Endothelial cell of umbilical vein (primary cell): ENCODE results near the gene ARSD. TPM values are rescaled to one million over a fixed set of nuclear protein-coding genes. Genes with fewer than 3 reads are reported as not detected.

Source experiments
- BruUV-seq: library from RNA; stranded (reverse); fragments of 400-500 nt; replicated peaks from 2 replicates; lab custom pipeline; 2021; lab: Mats Ljungman, UMichigan
- CTCF ChIA-PET: fragments of 300-600, 350-600 bp; sonication (Branson Sonifier 250); formaldehyde crosslinking; loops from one replicate; lab custom pipeline; 2021; ENCODE audit warnings: antibody characterized with exemption, inconsistent platforms; lab: Charles Lee
- POLR2A ChIA-PET: fragments of 300-600, 350-600 bp; sonication (Branson Sonifier 250); formaldehyde crosslinking; loops from one replicate; lab custom pipeline; 2021; ENCODE audit warnings: antibody characterized with exemption, inconsistent platforms; lab: Charles Lee
- DNase-seq: peaks from one replicate; pipeline ENCODE4 v3.0.0-alpha.2; 2011; ENCODE audit warnings: low read depth, low spot score
- FAIRE-seq: peaks from 2 replicates; lab custom pipeline; 2011; peaks lifted over from hg19 to GRCh38; lab: Jason Lieb, UNC
- H2AFZ ChIP-seq: 2 replicates; pipeline ENCODE4 v1.6.0; 2012; ENCODE audit warnings: low read depth, low read length, control low read depth, inconsistent platforms
- H3K27ac ChIP-seq: 2 replicates; pipeline ENCODE4 v1.5.1; 2011; ENCODE audit warnings: low read depth, mild to moderate bottlenecking, control low read depth, low read length, moderate library complexity; ENCODE audit not compliant: insufficient read depth
- H3K27me3 ChIP-seq, 2 experiments: 2 replicates each; pipeline versions ENCODE4 v1.6.0 to v1.6.1; 2011; ENCODE audit warnings: low read length in 2 of 2, mixed read lengths in 1 of 2; ENCODE audit not compliant: control insufficient read depth in 2 of 2, insufficient read depth in 2 of 2
- H3K36me3 ChIP-seq, 2 experiments: 2 replicates in 1 of 2; 3 replicates in 1 of 2; pipeline ENCODE4 v1.5.1; 2011; ENCODE audit warnings: low read length in 2 of 2, mild to moderate bottlenecking in 1 of 2, moderate library complexity in 1 of 2; ENCODE audit not compliant: control insufficient read depth in 2 of 2, insufficient read depth in 2 of 2; ENCODE audit errors: extremely low read depth in 1 of 2
- H3K4me1 ChIP-seq: 3 replicates; pipeline ENCODE4 v1.5.1; 2011; ENCODE audit warnings: mild to moderate bottlenecking, low read length; ENCODE audit not compliant: control insufficient read depth, insufficient read depth; ENCODE audit errors: extremely low read depth
- H3K4me2 ChIP-seq: 2 replicates; pipeline ENCODE4 v1.6.1; 2011; ENCODE audit warnings: low read length, control low read depth, mixed read lengths; ENCODE audit not compliant: insufficient read depth
- H3K4me3 ChIP-seq, 3 experiments: fragments of 200-600 bp in 1 of 3; sonication (generic), shearing (Covaris generic) in 1 of 3; replicated peaks in 1 of 3; 2 replicates each; pipeline ENCODE4 v1.5.1; 2011 to 2016; ENCODE audit warnings: control low read depth in 3 of 3, low read length in 3 of 3, mild to moderate bottlenecking in 2 of 3, inconsistent platforms in 1 of 3, low read depth in 1 of 3, moderate library complexity in 1 of 3; ENCODE audit not compliant: insufficient read depth in 1 of 3
- H3K79me2 ChIP-seq: 2 replicates; pipeline ENCODE4 v1.6.0; 2012; ENCODE audit warnings: low read length, inconsistent platforms; ENCODE audit not compliant: control insufficient read depth, insufficient read depth
- H3K9ac ChIP-seq: replicated peaks from 2 replicates; pipeline ENCODE3; 2011; ENCODE audit warnings: low read length, control low read depth; ENCODE audit not compliant: insufficient read depth; ENCODE audit errors: extremely low read depth
- H3K9me1 ChIP-seq: replicated peaks from 3 replicates; pipeline ENCODE4 v1.6.0; 2011; ENCODE audit warnings: mild to moderate bottlenecking, low read length; ENCODE audit not compliant: control insufficient read depth, insufficient read depth; ENCODE audit errors: extremely low read depth
- H3K9me3 ChIP-seq: replicated peaks from 2 replicates; pipeline ENCODE4 v1.5.1; 2012; ENCODE audit warnings: low read length, inconsistent platforms; ENCODE audit not compliant: control insufficient read depth, insufficient read depth
- H4K20me1 ChIP-seq: replicated peaks from 2 replicates; pipeline ENCODE3; 2011; ENCODE audit warnings: mild to moderate bottlenecking, low read length; ENCODE audit not compliant: control insufficient read depth, insufficient read depth; ENCODE audit errors: extremely low read depth
- EZH2 ChIP-seq: IDR thresholded peaks from 2 replicates; pipeline ENCODE4 v1.6.1; 2012; ENCODE audit warnings: borderline replicate concordance, low read depth, mild to moderate bottlenecking, moderate library complexity, low read length, inconsistent platforms; ENCODE audit not compliant: severe bottlenecking
- FOS ChIP-seq: IDR thresholded peaks from 2 replicates; pipeline ENCODE4 v1.6.1; 2011; ENCODE audit warnings: mild to moderate bottlenecking, low read length, moderate library complexity, borderline replicate concordance; ENCODE audit not compliant: insufficient read depth
- GATA2 ChIP-seq: IDR thresholded peaks from 2 replicates; pipeline ENCODE4 v1.7.0; 2011; ENCODE audit warnings: low read depth, mild to moderate bottlenecking, moderate library complexity, mixed read lengths, low read length; ENCODE audit not compliant: insufficient read length, insufficient read depth
- JUN ChIP-seq: IDR thresholded peaks from 2 replicates; pipeline ENCODE4 v1.6.1; 2011; ENCODE audit warnings: borderline replicate concordance, low read depth; ENCODE audit not compliant: insufficient read length, insufficient read depth
- MYC ChIP-seq: IDR thresholded peaks from one replicate; pipeline ENCODE4 v1.6.1; 2011; ENCODE audit warnings: mild to moderate bottlenecking, low read depth, low read length
- POLR2A ChIP-seq: IDR thresholded peaks from 2 replicates; pipeline ENCODE4 v1.6.1; 2012; ENCODE audit warnings: low read depth, mild to moderate bottlenecking, control low read depth, low read length
- POLR2AphosphoS5 ChIP-seq: IDR thresholded peaks from 2 replicates; pipeline ENCODE4 v1.6.1; 2012; ENCODE audit warnings: low read depth, mild to moderate bottlenecking, control low read depth, low read length, moderate library complexity; ENCODE audit not compliant: insufficient read depth
- dilution Hi-C: fragments of 300-500 bp; cut with MboI; formaldehyde crosslinking; loops from one replicate; pipeline ENCODE4 v1.15.0; 2019; ENCODE audit warnings: low sequenced_read_pairs; ENCODE audit not compliant: extremely low pct_ligation_motif_present
- intact Hi-C: fragments of 100-400 bp; cut with micrococcal nuclease; formaldehyde crosslinking; loops from one replicate; pipeline ENCODE4 v1.10.0; 2022
- polyA plus RNA-seq, 4 experiments: library from polyadenylated mRNA; depleted of rRNA in 3 of 4; stranded (reverse) in 3 of 4; unstranded in 1 of 4; fragments of >200 nt; gene quantifications; 2 replicates each; pipeline versions ENCODE4 v1.2.1 to v1.2.3, GENCODE V29; 2011 to 2012; ENCODE audit warnings: missing spikeins in 1 of 4
- total RNA-seq: library from RNA; stranded (reverse); gene quantifications from 2 replicates; pipeline ENCODE4 v1.2.3, GENCODE V29; 2021
- TF ChIP-seq, protein P1 (sequence below), 2 donors: IDR thresholded peaks; 1 replicate in 1 of 2; 2 replicates in 1 of 2; pipeline ENCODE4 v1.5.1; 2011; ENCODE audit warnings: low read length in 2 of 2, mild to moderate bottlenecking in 2 of 2, moderate library complexity in 2 of 2, control low read depth in 1 of 2, inconsistent platforms in 1 of 2, low read depth in 1 of 2; ENCODE audit not compliant: insufficient read depth in 1 of 2; ENCODE audit errors: extremely low read depth in 1 of 2
- TF ChIP-seq, protein P2 (sequence below): IDR thresholded peaks from 2 replicates; pipeline ENCODE4 v1.6.1; 2011; ENCODE audit not compliant: insufficient read depth, insufficient read length

The ARSD gene
- total and polyA plus RNA-seq, 2 donors (not counting 3 experiments of a cell fraction or from before 2014, with no cell fraction given) = 15.5 to 18.6 TPM

DNA sequence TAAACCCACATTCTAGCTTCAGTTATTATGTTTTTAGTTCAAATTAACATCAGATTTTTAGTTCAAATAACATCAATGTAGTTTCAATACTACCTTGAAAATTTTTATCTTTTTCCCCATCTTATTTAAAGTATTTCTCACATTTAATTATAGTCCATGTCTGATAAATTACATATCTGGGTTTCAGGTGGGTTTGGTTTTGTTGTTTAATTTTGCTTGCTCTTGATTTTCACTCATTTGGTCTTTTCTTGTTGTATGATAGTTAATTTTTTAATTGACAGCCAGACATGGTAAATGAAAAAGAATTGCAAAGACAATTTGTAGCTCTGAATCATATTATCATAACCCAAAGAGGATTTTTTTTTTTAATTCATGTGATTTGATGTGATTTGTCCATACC is 58.5 kb downstream of the ARSD start:
- Histone ChIP-seq H3K9ac (no peak overlapping the region), H3K27ac (no peak overlapping the region), H3K9me1 (no peaks in the 10 kb centered on the region), H3K27me3 (no peaks in the 10 kb centered on the region), H3K4me1 (no peaks in the 10 kb centered on the region), H3K4me3 (no peak overlapping the region), H3K9me3 (no peaks in the 10 kb centered on the region), H4K20me1 (no peaks in the 10 kb centered on the region), H3K36me3 (no peaks in the 10 kb centered on the region), H3K4me2 (no peak overlapping the region), H3K79me2 (no peaks in the 10 kb centered on the region), H2AFZ (no peak overlapping the region)
- dilution Hi-C loops (no loop called here), intact Hi-C loops (no loop called here)
- ChIA-PET CTCF (no interaction called here), POLR2A (no interaction called here)
- DNase-seq = no peak
- FAIRE-seq = no peak
- TF ChIP-seq JUN (no peak), FOS (no peak), POLR2AphosphoS5 (no peak), GATA2 (no peak), POLR2A (no peak), EZH2 (no peak), MYC (no peak)
- TF ChIP-seq, protein P1, sequence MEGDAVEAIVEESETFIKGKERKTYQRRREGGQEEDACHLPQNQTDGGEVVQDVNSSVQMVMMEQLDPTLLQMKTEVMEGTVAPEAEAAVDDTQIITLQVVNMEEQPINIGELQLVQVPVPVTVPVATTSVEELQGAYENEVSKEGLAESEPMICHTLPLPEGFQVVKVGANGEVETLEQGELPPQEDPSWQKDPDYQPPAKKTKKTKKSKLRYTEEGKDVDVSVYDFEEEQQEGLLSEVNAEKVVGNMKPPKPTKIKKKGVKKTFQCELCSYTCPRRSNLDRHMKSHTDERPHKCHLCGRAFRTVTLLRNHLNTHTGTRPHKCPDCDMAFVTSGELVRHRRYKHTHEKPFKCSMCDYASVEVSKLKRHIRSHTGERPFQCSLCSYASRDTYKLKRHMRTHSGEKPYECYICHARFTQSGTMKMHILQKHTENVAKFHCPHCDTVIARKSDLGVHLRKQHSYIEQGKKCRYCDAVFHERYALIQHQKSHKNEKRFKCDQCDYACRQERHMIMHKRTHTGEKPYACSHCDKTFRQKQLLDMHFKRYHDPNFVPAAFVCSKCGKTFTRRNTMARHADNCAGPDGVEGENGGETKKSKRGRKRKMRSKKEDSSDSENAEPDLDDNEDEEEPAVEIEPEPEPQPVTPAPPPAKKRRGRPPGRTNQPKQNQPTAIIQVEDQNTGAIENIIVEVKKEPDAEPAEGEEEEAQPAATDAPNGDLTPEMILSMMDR (IDR thresholded peaks at IDR 0.05; ENCODE audit: extremely low read depth in 1 of 2, insufficient read depth in 1 of 2, low read depth in 1 of 2, low read length in 2 of 2) = no peak
- TF ChIP-seq, protein P2, sequence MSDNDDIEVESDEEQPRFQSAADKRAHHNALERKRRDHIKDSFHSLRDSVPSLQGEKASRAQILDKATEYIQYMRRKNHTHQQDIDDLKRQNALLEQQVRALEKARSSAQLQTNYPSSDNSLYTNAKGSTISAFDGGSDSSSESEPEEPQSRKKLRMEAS = no peak
- no TSS peak for BruUV-seq
